ENCODE data around the gene PTPN22. TPM values are rescaled to one million over a fixed set of nuclear protein-coding genes. Genes with fewer than 3 reads are reported as not detected.

The PTPN22 gene
- total RNA-seq, 2 experiments from 2014 or later = 43.9 to 50.9 TPM

DNA sequence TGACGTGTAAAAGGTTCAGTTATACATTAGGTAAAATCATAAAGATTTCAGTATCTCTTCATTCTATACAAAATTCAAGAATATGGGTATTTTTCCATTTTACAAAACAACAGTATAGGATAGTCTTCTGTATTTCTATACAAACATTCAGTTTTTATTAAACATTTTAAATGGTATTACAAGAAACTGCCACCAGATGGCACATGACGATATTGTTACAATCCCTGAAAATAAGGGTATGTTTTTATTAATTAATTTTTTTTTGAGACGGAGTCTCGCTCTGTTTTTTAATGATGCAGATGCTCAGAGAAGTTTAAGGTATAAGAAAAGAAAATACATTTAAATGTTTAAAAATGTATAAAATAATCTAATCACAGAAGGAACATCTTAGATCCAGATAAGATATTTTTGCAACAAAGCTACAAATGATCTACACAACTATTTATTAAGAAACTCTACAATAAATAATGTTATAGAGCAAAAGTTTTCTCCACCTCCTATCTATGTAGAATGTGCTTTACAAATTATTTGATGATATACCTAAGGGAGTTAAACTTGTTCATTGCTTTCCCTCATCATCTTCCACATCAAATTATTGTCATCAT is 35.7 kb downstream of the PTPN22 start:
- Mint-ChIP-seq H3K9me3 (no peaks in the 10 kb centered on the region), H3K36me3 (ENCODE audit: low read depth) (peaks cover 39% of the 10 kb centered on the region), H3K4me3 (no peak overlapping the region), H3K4me1 (ENCODE audit: low read depth) (peaks cover 3% of the 10 kb centered on the region), H3K27me3 (ENCODE audit: low read depth) (no peaks in the 10 kb centered on the region), H3K27ac (no peak overlapping the region)
- intact Hi-C loops (cut with micrococcal nuclease) = loop anchor here (1.0 kb wide), 3 partner anchors 39 to 94 kb away; partner anchors contain the start of genes DCLRE1B and HIPK1
- peak; percentile 35 for DNase-seq
- CTCF ChIA-PET = interaction anchor here (0.6 to 3.3 kb wide), 24 partner anchors 12 to 452 kb away, joined by 3 to 24 read pairs (median 5); partner anchors contain the start of genes AP4B1, DCLRE1B, HIPK1 and OLFML3

GRCh38 chr1:113834716-113835115 is 36.8 kb downstream of the PTPN22 start:
- H3K36me3 Mint-ChIP-seq (ENCODE audit: low read depth) = peaks cover 34% of the 10 kb centered on the region
- no peaks in the 10 kb centered on the region for H3K9me3 Mint-ChIP-seq
- no peaks in the 10 kb centered on the region for H3K27me3 Mint-ChIP-seq (ENCODE audit: low read depth)
- intact Hi-C loops (cut with micrococcal nuclease) = loop anchor here (1.0 kb wide), 3 partner anchors 40 to 95 kb away; partner anchors contain the start of genes DCLRE1B and HIPK1
- CTCF ChIA-PET = interaction anchor here (0.6 to 3.3 kb wide), 16 partner anchors 17 to 810 kb away, joined by 3 to 24 read pairs (median 6); partner anchors contain the start of genes AP4B1, DCLRE1B, HIPK1 and OLFML3
- H3K27ac Mint-ChIP-seq = no peak overlapping the region
- H3K4me3 Mint-ChIP-seq = no peak overlapping the region
- DNase-seq = no peak
- peaks cover 3% of the 10 kb centered on the region for H3K4me1 Mint-ChIP-seq (ENCODE audit: low read depth)

DNA sequence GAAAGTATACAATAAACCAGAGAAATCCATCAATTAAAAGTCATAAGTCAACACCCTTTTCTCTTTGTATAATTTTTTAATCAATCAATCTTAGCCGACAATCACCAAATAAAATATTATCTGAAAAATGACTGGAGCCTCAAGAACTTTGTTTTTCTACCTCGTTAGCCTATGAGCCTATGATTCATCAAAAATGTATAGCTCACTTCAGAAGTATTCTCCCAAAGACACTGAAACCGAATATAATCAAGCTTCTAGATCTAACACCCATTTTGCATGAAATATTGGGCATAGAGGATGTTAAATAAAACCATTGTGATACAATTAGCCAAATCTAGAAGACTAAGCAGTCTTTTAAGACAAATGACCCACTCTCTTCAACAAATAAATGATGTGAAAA is 41.5 kb downstream of the PTPN22 start:
- Mint-ChIP-seq H3K27me3 (ENCODE audit: low read depth) (no peaks in the 10 kb centered on the region), H3K9me3 (no peaks in the 10 kb centered on the region), H3K27ac (no peak overlapping the region), H3K4me1 (ENCODE audit: low read depth) (no peaks in the 10 kb centered on the region), H3K4me3 (no peak overlapping the region), H3K36me3 (ENCODE audit: low read depth) (peaks cover 34% of the 10 kb centered on the region)
- intact Hi-C loops (cut with micrococcal nuclease) = no loop called here
- no peak for DNase-seq
- CTCF ChIA-PET = no interaction called here

DNA sequence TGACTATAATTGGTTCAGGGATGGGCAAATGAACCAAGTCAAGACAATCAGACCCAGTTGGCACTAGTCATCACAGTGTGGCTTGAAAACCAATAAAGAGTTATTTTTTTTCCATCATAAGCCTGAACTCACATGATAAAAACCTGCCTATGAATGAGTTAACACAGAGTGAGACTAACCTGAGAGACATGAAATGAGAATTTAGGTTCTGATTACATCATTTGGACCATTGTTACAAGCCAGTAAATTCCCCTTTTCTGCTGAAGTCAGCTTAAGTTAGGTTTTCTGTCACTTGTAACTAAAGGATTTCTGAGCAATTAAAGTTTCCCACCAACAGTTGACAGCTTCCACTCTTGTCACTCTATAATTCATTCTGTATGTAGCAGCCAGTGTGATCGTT is 49.6 kb downstream of the PTPN22 start:
- H3K27me3 Mint-ChIP-seq (ENCODE audit: low read depth) = no peaks in the 10 kb centered on the region
- peaks cover 19% of the 10 kb centered on the region for H3K36me3 Mint-ChIP-seq (ENCODE audit: low read depth)
- no peak overlapping the region for H3K27ac Mint-ChIP-seq
- no peaks in the 10 kb centered on the region for H3K9me3 Mint-ChIP-seq
- H3K4me3 Mint-ChIP-seq = no peak overlapping the region
- intact Hi-C loops (cut with micrococcal nuclease) = no loop called here
- peaks cover 8% of the 10 kb centered on the region for H3K4me1 Mint-ChIP-seq (ENCODE audit: low read depth)
- CTCF ChIA-PET = no interaction called here
- no peak for DNase-seq

GRCh38 chr1:113818578-113818977 is 52.9 kb downstream of the PTPN22 start:
- intact Hi-C loops (cut with micrococcal nuclease) = no loop called here
- Mint-ChIP-seq H3K4me3 (no peak overlapping the region), H3K27me3 (ENCODE audit: low read depth) (no peaks in the 10 kb centered on the region), H3K27ac (no peak overlapping the region), H3K9me3 (no peaks in the 10 kb centered on the region), H3K36me3 (ENCODE audit: low read depth) (peaks cover 15% of the 10 kb centered on the region), H3K4me1 (ENCODE audit: low read depth) (peaks cover 8% of the 10 kb centered on the region)
- CTCF ChIA-PET = interaction anchor here (0.7 to 1.3 kb wide), 2 partner anchors 17 to 108 kb away, joined by 3 to 5 read pairs; no protein-coding TSS in a partner anchor
- DNase-seq = no peak

- H3K4me3 Mint-ChIP-seq = peak overlapping the region; percentile 46
- peaks cover 30% of the 10 kb centered on the region for H3K4me1 Mint-ChIP-seq (ENCODE audit: low read depth)
- H3K36me3 Mint-ChIP-seq (ENCODE audit: low read depth) = peaks cover 14% of the 10 kb centered on the region
- CTCF ChIA-PET = interaction anchor here (0.6 kb wide), 1 partner anchor 27 kb away, joined by 3 read pairs; no protein-coding TSS in a partner anchor
- no peaks in the 10 kb centered on the region for H3K9me3 Mint-ChIP-seq
- no peaks in the 10 kb centered on the region for H3K27me3 Mint-ChIP-seq (ENCODE audit: low read depth)
- DNase-seq = no peak
- H3K27ac Mint-ChIP-seq = peak overlapping the region; percentile 94
- intact Hi-C loops (cut with micrococcal nuclease) = loop anchor here (2.0 to 5.0 kb wide), 4 partner anchors 672 to 1096 kb away; partner anchors contain the start of genes CSDE1, LRIG2 and PPM1J
Observed at GRCh38 chr1:113813218-113813617, 58.3 kb downstream of the PTPN22 start.

DNA sequence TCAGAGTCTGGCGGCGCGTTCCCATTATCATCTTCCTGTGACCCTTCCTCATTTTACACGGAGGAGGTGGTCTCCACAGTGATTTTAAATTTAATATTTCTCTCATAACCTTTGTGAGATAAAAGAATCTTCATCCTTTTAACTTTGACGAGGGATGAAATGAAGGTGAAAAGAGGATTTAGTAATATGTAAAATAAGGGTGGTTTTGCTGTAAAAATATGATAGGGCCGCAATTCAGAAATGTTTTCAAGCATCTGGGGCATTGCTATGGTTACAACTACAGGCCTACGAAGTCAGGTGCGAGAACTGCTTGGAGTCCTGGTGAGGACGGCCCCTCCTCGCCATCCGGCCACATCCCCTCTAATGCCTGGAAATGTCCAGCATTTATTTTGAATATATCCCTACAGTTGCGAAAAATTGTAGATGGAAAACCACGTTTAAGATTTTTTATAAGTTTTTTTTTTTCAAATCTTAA is 58.8 kb downstream of the PTPN22 start:
- Mint-ChIP-seq H3K27me3 (ENCODE audit: low read depth) (no peaks in the 10 kb centered on the region), H3K4me1 (ENCODE audit: low read depth) (peaks cover 30% of the 10 kb centered on the region), H3K36me3 (ENCODE audit: low read depth) (peaks cover 12% of the 10 kb centered on the region), H3K4me3 (peak overlapping the region; percentile 98), H3K9me3 (no peaks in the 10 kb centered on the region), H3K27ac (peak overlapping the region; percentile 94)
- DNase-seq = peak; percentile 36
- CTCF ChIA-PET = interaction anchor here (0.6 kb wide), 1 partner anchor 24 kb away, joined by 3 read pairs; no protein-coding TSS in a partner anchor
- intact Hi-C loops (cut with micrococcal nuclease) = loop anchor here (1.0 to 5.0 kb wide), 14 partner anchors 29 to 1193 kb away; partner anchors contain the start of genes BCAS2, CAPZA1, CSDE1 and DCLRE1B

DNA sequence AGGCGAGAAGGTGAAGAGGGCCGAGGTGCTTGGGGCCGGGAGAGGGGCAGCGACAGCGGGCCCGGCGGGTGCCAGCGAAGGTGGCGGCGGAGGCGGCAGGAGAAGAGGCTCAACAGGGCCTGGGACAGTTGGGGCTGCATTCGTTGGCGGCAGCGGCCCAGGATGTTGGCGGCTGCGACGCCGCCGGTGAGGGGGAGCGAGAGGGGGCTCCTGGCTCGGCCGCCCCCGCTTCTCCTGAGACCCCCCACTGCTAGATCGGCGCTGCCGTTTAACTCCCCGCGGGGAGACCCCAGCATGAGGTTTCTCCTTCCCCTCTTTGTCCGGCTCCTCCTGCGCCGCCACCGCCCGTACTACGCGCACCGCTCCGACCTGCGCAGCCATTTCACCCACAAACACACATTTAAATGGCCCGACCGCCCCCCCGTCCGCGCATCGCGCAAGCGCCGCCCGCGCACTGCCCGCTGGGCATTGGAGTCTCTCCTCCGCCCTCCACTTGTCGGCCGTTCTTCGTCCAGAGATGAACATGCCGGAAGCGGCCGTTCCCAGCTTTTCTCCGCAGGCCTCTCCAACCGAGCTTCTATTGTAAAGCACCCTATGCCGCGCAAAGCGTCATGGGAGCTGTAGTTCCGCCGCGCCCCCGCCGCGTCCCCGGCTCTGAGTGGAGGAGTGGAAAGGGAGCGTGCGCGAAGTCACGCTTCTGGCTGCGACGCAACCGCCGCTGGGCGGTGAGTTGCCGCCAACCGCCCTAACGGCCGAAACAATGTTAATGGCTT is 59.4 kb downstream of the PTPN22 start, which contains the start of gene RSBN1:
Gene RSBN1 (minus strand): TSS at position 589 of the 773 bp plus-strand sequence. CDS start 64 bp downstream, at position 525.
- intact Hi-C loops (cut with micrococcal nuclease) = loop anchor here (1.0 to 5.0 kb wide), 14 partner anchors 29 to 1193 kb away; partner anchors contain the start of genes BCAS2, CAPZA1, CSDE1 and DCLRE1B
- Mint-ChIP-seq H3K27me3 (ENCODE audit: low read depth) (no peaks in the 10 kb centered on the region), H3K9me3 (no peaks in the 10 kb centered on the region), H3K4me3 (peak within 1 kb of the TSS; percentile 98), H3K36me3 (ENCODE audit: low read depth) (peaks cover 10% of the 10 kb centered on the region), H3K4me1 (ENCODE audit: low read depth) (peaks cover 31% of the 10 kb centered on the region), H3K27ac (peak within 1 kb of the TSS; percentile 94)
- peak; percentile 99 for DNase-seq
- CTCF ChIA-PET = interaction anchor here (0.6 to 1.3 kb wide), 2 partner anchors 24 to 26 kb away, joined by 3 read pairs; no protein-coding TSS in a partner anchor

DNA sequence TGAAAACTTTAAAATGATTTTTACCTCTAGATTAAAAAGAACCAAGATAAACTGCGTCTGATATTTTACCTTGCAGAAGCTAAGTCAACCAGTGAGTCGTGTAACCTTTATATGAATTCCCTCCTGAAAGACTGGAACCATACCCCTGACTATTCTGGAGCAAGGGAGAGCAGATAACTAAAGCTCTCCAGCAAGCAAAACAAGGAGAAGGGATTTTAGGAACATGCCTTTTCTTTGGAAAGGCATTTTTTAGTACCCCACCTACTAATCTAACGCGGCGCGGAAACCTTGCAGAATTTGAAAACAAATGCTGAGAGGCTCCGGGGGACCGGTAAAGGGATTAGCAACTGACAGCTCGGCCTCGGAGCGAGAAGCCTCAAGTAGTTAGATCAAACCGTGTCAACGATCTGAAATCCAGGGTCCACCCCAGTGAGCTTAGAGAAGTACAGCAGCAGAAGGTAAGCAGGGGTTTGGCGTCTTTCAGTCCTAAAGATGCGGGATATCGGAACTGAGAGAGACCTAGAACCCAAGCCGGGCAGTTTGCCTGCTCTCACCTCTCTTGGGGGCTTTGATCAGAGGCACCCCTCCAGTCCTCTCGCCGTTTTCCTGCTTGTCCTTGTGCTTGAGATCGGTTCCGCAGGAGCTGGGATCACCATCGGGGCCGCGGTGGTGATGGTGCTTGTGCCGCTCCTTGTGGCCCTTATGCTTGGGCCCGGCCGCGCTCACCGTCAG is 60.2 kb downstream of the PTPN22 start:
- Mint-ChIP-seq H3K36me3 (ENCODE audit: low read depth) (peaks cover 7% of the 10 kb centered on the region), H3K27me3 (ENCODE audit: low read depth) (no peaks in the 10 kb centered on the region), H3K9me3 (no peaks in the 10 kb centered on the region), H3K27ac (peak overlapping the region; percentile 92), H3K4me1 (ENCODE audit: low read depth) (peaks cover 32% of the 10 kb centered on the region), H3K4me3 (peak overlapping the region; percentile 98)
- peak; percentile 46 for DNase-seq
- intact Hi-C loops (cut with micrococcal nuclease) = loop anchor here (5.0 kb wide), 2 partner anchors 946 to 1094 kb away; partner anchors contain the start of genes CSDE1 and PPM1J
- CTCF ChIA-PET = interaction anchor here (0.6 to 1.6 kb wide), 4 partner anchors 23 to 167 kb away, joined by 3 to 5 read pairs (median 3); no protein-coding TSS in a partner anchor

GRCh38 chr1:113809670-113810602 is 61.6 kb downstream of the PTPN22 start:
- H3K9me3 Mint-ChIP-seq = no peaks in the 10 kb centered on the region
- peaks cover 5% of the 10 kb centered on the region for H3K36me3 Mint-ChIP-seq (ENCODE audit: low read depth)
- intact Hi-C loops (cut with micrococcal nuclease) = loop anchor here (5.0 kb wide), 2 partner anchors 947 to 1093 kb away; partner anchors contain the start of genes CSDE1 and PPM1J
- no peak overlapping the region for H3K27ac Mint-ChIP-seq
- no peaks in the 10 kb centered on the region for H3K27me3 Mint-ChIP-seq (ENCODE audit: low read depth)
- peaks cover 45% of the 10 kb centered on the region for H3K4me1 Mint-ChIP-seq (ENCODE audit: low read depth)
- peak overlapping the region; percentile 98 for H3K4me3 Mint-ChIP-seq
- no peak for DNase-seq
- CTCF ChIA-PET = interaction anchor here (1.6 kb wide), 1 partner anchor 25 kb away, joined by 5 read pairs; no protein-coding TSS in a partner anchor

Measured in activated naive CD4-positive, alpha-beta T cell treated with anti-CD3 and anti-CD28 coated beads for 36 hours (primary cell).